GM12873 (cell line): ENCODE data around the gene BEGAIN.

Experiments
- CTCF ChIP-seq: IDR thresholded peaks from 2 replicates; pipeline ENCODE4 v1.5.1; 2012; ENCODE audit warnings: low read depth, mild to moderate bottlenecking, moderate library complexity, low read length, control low read depth; ENCODE audit not compliant: insufficient read depth; ENCODE audit errors: missing control alignments

Gene BEGAIN

GRCh38 chr14:100587086-100587762 lies at the start of gene BEGAIN:
Gene BEGAIN (minus strand): TSS chr14:100587417. CDS start chr14:100587290, 127 bp downstream.
- no peak for TF ChIP-seq CTCF

GRCh38 chr14:100636559-100636958 lies 49.3 kb upstream of the BEGAIN start:
- no peak for TF ChIP-seq CTCF

- no peak for TF ChIP-seq CTCF
Measured at GRCh38 chr14:100634026-100634425, 46.8 kb upstream of the BEGAIN start.

GRCh38 chr14:100633406-100633805 lies 46.2 kb upstream of the BEGAIN start:
- no peak for TF ChIP-seq CTCF

GRCh38 chr14:100629696-100630095 lies 42.5 kb upstream of the BEGAIN start:
- no peak for TF ChIP-seq CTCF

GRCh38 chr14:100629098-100629497 lies 41.9 kb upstream of the BEGAIN start:
- no peak for TF ChIP-seq CTCF

- no peak for TF ChIP-seq CTCF
Measured at GRCh38 chr14:100628225-100628624, 41.0 kb upstream of the BEGAIN start.
